Caki2 (cell line): ENCODE results near the gene DNAJC8. TPM values are rescaled to one million over a fixed set of nuclear protein-coding genes. Genes with fewer than 3 reads are reported as not detected.

Experiments used
- DNase-seq: peaks from one replicate; pipeline ENCODE4 v3.0.0-alpha.2; 2015; ENCODE audit warnings: low read depth
- in situ Hi-C: cut with HindIII; loops from 2 replicates; pipeline ENCODE4 v1.10.0; 2016; ENCODE audit warnings: low sequenced_read_pairs, low pct_unique_long_range_greater_than_20kb, mixed read lengths
- total RNA-seq: library from RNA; depleted of rRNA; stranded (reverse); fragments of >200 nt; shearing (Covaris generic); gene quantifications from 2 replicates; pipeline ENCODE4 v1.2.3, GENCODE V29; 2014; ENCODE audit warnings: low replicate concordance; rRNA removed

The DNAJC8 gene, protein sequence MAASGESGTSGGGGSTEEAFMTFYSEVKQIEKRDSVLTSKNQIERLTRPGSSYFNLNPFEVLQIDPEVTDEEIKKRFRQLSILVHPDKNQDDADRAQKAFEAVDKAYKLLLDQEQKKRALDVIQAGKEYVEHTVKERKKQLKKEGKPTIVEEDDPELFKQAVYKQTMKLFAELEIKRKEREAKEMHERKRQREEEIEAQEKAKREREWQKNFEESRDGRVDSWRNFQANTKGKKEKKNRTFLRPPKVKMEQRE
- total RNA-seq: 81.2 and 111 TPM in 2 replicates

- peak; percentile 71 for DNase-seq
- in situ Hi-C loops: no loop called here
Observed at GRCh38 chr1:28232558-28233263, at the start of gene DNAJC8. DNAJC8 (minus strand) TSS chr1:28233029; CDS start chr1:28232998, 31 bp downstream.

DNA sequence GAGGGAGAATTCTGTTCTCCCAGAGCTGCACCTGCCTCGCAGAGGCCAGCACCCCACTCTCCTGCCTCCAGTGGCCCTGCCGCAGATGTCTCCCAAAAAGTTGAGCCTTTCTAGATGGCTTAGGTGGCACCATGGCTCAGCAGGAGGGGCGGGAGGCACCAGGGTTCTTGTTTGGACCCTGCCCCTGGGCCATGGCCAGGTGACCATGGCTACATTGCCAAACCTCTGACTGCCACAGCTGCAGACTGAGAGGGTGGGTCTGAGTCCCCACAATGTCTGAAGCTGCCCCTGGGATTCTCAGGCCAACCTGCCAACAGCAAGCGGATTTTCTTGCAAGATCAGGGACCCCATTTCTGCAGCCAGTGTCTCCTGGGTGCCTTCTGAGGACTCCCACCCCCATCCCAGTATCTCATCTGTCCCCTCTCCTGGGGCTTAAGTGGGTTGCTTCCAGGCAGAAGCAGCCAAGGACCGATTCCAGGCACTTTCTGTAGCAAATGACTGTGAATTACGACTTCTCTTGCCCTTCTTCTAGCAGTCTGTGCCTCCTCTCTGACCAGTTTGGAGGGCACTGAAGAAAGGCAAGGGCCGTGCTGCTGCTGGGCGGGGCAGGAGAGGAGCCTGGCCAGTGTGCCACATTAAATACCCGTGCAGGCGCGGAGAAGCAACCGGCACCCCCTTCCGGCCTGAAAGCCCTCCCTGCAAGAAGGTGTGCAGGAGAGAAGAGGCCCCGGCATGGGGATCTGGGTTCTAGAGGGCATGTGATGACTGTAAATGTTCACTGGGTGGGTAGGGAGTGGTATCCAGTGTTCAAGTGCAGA, 49.0 kb upstream of the DNAJC8 start:
- in situ Hi-C loops: no loop called here
- DNase-seq: no peak

DNA sequence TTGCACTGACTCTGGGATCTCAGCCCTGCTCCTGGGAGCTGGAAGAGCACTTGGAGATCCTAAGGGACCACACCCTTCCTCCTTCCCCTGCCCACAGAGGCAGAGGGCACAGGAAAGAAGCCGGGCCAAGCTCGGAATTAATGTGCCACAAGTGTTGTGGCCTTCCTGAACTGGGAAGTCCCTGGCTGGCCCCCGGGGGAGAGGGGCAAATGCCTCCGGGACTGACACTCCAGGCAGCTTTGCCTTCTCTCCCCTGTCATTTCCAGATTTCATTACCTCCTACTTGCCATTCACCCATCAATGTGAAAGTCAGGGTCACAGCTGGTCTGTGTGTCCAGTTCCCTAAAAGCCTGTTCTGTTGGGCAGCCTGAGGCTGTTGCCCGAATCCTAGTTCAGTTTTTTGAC, 48.1 kb upstream of the DNAJC8 start:
- in situ Hi-C loops: no loop called here
- no peak for DNase-seq

- in situ Hi-C loops: no loop called here
- no peak for DNase-seq
Observed at GRCh38 chr1:28280501-28280900, 47.7 kb upstream of the DNAJC8 start.

- in situ Hi-C loops: no loop called here
- no peak for DNase-seq
Observed at GRCh38 chr1:28279721-28280120, 46.9 kb upstream of the DNAJC8 start.

DNA sequence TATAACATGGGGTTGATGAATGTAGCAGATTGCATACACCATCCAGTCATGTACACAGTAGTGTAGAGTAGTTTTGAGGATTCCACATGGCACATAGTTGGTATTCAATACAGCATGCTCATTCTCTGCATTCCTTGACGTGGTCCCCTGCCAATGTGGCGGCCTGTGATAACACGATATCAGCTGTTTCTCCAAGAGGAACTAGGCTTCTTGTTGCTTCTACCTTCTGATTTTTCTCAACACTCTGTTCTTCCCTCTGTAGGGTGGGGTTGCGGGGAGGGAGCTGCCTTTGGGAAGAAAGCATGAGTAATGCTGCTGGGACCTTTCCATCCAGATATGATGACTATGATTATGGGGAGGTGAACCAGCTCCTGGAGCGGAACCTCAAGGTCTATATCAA, 45.9 kb upstream of the DNAJC8 start:
- no peak for DNase-seq
- in situ Hi-C loops: no loop called here

- DNase-seq: no peak
- in situ Hi-C loops: no loop called here
Observed at GRCh38 chr1:28273216-28273860, 40.5 kb upstream of the DNAJC8 start.

GRCh38 chr1:28272215-28272852, 39.5 kb upstream of the DNAJC8 start:
- in situ Hi-C loops: no loop called here

DNA sequence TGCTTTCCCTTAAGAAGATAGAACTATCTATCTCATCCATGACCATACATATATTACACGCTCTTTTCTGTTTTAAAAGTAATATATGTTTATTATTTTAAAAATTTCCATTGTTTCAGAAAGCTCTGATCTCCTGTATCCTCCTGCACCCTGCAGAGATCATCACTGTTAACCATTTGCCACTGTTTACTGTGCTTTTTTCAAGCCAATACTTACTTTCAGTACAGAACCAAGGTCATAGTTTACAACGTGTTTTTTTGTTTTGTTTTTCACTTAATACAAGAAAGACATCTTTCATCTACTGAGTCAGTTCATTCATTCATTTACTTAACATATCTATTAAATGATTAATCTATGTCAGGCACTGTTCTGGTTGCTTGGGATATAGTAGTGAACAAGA, 36.7 kb upstream of the DNAJC8 start:
- DNase-seq: no peak
- in situ Hi-C loops: no loop called here

More at GRCh38 chr1:28272215-28272852, 39.5 kb upstream of the DNAJC8 start:
- DNase-seq: no peak

DNA sequence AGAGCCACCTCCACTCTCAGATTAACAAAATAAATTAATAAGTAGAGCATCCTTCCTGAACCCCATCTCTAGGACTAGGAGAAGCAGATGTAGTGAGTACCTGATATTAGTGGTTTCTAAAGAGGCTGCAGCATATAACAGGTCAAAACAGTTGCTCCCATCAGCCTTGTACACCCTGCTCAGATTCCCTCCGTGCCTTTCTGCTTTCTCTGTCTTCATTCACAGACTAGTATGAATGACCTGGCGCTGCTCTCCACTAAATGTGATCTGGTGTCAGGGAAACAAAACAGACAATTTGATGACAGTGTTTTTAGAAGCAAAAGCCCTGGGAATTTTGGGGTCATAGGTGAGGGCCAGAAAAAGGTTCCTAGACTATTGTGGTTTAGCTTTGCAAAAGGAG, 34.8 kb upstream of the DNAJC8 start:
- DNase-seq: no peak
- in situ Hi-C loops: no loop called here

DNA sequence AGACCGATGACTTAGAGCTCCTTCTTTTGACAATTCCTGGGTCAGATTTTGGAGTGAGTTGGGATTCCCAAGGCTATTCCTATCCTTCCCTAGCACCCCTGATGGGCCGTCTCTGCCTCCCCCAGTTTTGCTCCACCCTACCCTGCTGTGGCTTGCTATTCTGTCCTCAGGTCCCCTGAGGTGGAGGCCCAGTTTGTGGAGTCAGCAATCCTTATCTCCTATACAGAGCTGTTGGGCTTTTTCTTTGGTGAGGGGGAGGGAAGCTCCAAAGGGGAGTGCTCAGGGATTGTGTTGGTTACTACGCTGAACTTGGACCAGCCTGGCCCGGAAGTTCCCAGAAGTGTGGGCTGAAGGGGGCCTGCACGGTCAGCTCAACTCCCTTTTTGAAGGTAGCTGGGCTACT, 34.1 kb upstream of the DNAJC8 start:
- no peak for DNase-seq

GRCh38 chr1:28265577-28265976, 32.7 kb upstream of the DNAJC8 start:
- no peak for DNase-seq
- in situ Hi-C loops: no loop called here

More for the DNA sequence above, 34.1 kb upstream of the DNAJC8 start:
- in situ Hi-C loops: no loop called here

DNA sequence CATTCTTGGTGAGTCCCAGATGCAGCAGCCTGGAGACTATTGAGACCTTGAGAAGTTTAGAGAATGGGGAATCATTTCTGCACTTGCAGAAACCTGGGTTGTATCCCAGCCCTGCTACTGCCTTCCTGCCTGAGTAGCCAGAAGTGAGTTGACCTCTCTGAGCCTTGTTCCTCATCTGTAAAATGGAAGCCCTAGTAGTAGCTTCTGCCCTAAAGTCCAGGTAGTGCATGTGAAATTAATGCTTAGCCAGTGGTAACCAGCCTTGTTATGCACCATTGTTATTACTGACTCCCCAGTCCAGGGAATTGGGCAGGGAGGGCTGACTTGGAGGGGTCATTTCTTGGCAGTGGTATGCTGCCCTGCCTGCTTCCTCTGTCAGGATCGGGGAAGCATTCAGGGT, 32.1 kb upstream of the DNAJC8 start:
- no peak for DNase-seq
- in situ Hi-C loops: no loop called here

- DNase-seq: no peak
- in situ Hi-C loops: no loop called here
Observed at GRCh38 chr1:28260803-28261174, 28.0 kb upstream of the DNAJC8 start.

GRCh38 chr1:28259934-28260802, 27.3 kb upstream of the DNAJC8 start:
- peak; percentile 67 for DNase-seq
- in situ Hi-C loops: loop anchor here (10.0 kb wide), 1 partner anchor 155 kb away; no protein-coding TSS in a partner anchor

DNA sequence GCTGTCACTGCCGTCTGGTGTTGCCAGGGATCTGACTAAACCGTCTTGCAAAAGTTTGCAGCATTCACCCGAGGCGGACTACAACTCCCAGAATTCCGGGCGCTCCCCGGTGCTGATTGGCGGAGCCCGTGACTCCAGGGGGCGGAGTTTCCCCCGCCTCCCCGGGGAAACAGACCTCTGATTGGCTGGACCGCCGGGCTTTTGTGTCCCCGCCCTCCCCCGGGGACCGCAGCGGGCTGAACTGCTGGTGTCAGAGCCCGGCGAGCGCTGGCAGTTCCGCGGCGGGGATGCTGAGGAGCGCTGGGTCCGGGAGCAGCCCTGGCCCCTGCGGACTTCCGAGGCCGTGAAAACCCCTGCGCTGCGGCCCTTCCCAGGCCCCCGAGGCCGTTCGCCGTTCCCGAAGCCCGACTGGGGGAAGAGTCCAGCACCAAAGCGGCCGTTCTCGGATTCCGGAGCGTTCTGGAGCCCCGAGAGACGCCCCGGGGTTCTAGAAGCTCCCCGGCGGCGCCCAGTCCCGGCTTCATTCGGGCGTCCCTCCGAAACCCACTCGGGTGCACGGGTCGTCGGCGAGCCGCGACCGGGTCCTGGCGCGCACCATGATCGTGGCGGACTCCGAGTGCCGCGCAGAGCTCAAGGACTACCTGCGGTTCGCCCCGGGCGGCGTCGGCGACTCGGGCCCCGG, 26.6 kb upstream of the DNAJC8 start, which contains the start of gene SESN2:
Gene SESN2 (plus strand): TSS at position 267 of the 682 bp plus-strand sequence. CDS start 330 bp downstream, at position 597.
- DNase-seq: peak; percentile 98
- in situ Hi-C loops: loop anchor here (10.0 kb wide), 1 partner anchor 155 kb away; no protein-coding TSS in a partner anchor
